ENCODE data around the gene ST7L. TPM values are rescaled to one million over a fixed set of nuclear protein-coding genes. Genes with fewer than 3 reads are reported as not detected.
A peak's percentile ranks its signal among the peaks of the same experiment; 100 is the strongest.

The ST7L gene
- total and polyA plus RNA-seq, 9 of the 15 experiments (the other 6 are each of a cell fraction or from before 2014, with no cell fraction given): 9.0 to 32.5 (median 26.6) TPM

DNA sequence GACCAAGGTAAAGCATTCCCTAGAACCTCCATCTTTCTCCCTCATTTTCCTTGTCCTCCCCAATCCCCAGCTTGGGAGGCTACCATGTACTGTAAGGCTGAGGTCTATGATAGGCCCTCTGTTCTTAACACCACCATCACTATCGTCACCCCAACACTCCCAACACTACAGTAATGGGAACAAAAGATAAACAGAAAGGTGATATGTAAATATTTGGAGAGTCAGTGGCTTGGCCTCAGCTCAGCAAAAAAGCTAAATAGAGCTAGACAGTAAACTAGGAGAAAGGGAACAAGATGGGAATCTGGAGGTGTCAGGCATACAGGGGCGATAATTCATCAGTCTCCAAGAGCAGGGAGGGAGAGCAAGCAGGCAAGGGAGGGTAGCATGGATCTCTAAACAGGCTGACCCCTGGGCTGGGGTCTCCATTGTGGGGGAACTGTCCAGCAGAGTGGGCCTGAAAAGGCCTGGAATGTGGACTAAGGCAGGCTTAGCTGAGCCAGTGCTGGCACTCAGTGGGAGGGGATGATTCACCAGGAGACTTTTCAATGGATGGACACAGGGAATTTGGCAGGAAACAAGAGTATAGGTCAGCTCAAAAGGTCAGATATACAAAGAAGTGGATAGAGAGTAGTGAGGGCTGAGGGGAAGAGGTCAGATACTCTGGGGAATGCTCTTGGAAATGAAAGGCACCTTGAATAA is 103.5 kb downstream of the ST7L start:
- no TSS peak for BruUV-seq (replicated peaks)
- POLR2A ChIA-PET: interaction anchor here (0.5 to 1.7 kb wide), 5 partner anchors 10 to 89 kb away, joined by 3 read pairs; no protein-coding TSS in a partner anchor
- peaks cover 2% of the 10 kb centered on the region; the same call in 1 of the 2 replicates for H4K20me1 ChIP-seq (replicated peaks; ENCODE audit: control insufficient read depth, insufficient read depth, low read length)
- peak; percentile 75 for TF ChIP-seq TCF3 (CRISPR knock-in tag; IDR thresholded peaks at IDR 0.05)
- peak; percentile 48 for TF ChIP-seq CBFA2T3 (IDR thresholded peaks at IDR 0.05)
- no peak for TF ChIP-seq ILK (tag; IDR thresholded peaks at IDR 0.05; ENCODE audit: borderline replicate concordance, low read depth)
- TF ChIP-seq REST (IDR thresholded peaks at IDR 0.05; ENCODE audit: borderline replicate concordance): peak; percentile 82
- peak; percentile 78; the same call in 1 of the 2 replicates for TF ChIP-seq REST (CRISPR knock-in tag; IDR thresholded peaks at IDR 0.05; ENCODE audit: low read depth)
- TF ChIP-seq EHMT2 (IDR thresholded peaks at IDR 0.05): peak; percentile 60; the same call in 1 of the 2 replicates
- TF ChIP-seq NKRF (IDR thresholded peaks at IDR 0.05; ENCODE audit: borderline replicate concordance): no peak
- TF ChIP-seq TAL1 (IDR thresholded peaks at IDR 0.05): 0 out of 2 replicates have a peak, but pooled peaks have one; percentile 34
- no peak for TF ChIP-seq ZHX1 (conservative IDR thresholded peaks at IDR 0.05; ENCODE audit: low read length)

More for the DNA sequence above, 103.5 kb downstream of the ST7L start:
- Histone ChIP-seq H3K4me3 (no peak overlapping the region), H3K9me3 (replicated peaks; ENCODE audit: control insufficient read depth, insufficient read depth, low read depth, low read length) (no peaks in the 10 kb centered on the region), H3K9ac (ENCODE audit: insufficient read depth in 1 of 2, low read depth in 2 of 2, low read length in 2 of 2) (no peak overlapping the region), H2AFZ (ENCODE audit: low read depth, low read length) (no peak overlapping the region), H3K79me2 (ENCODE audit: control insufficient read depth, insufficient read depth, low read length) (no peaks in the 10 kb centered on the region), H3K9me1 (ENCODE audit: control insufficient read depth, insufficient read depth, low read length) (no peaks in the 10 kb centered on the region), H3K27me3 (ENCODE audit: control insufficient read depth in 2 of 2, insufficient read depth in 2 of 2, low read length in 2 of 2) (peaks cover 8 to 37% of the 10 kb centered on the region in 2 experiments), H3K36me3 (ENCODE audit: control insufficient read depth, insufficient read depth, low read length) (no peaks in the 10 kb centered on the region), H3K4me1 (replicated peaks in 1 of 2; ENCODE audit: control insufficient read depth in 2 of 2, insufficient read depth in 2 of 2, low read length in 2 of 2) (peaks cover 6 to 14% of the 10 kb centered on the region in 2 experiments; a peak in 3 of 5 replicates), H3K27ac (ENCODE audit: extremely low read depth, low read depth, low read length) (no peak overlapping the region), H3K4me2 (ENCODE audit: insufficient read depth, low read length) (peak overlapping the region; percentile 30; the same call in 1 of the 2 replicates)
- no peak for FAIRE-seq
- DNase-seq (ENCODE audit: extremely low read depth in 1 of 4, low spot score in 3 of 4): peak in 1 of 4 experiments; percentile 19
- no peak for ATAC-seq
- in situ Hi-C loops (cut with MboI): no loop called here
- CTCF ChIA-PET (ENCODE audit: low intra/inter-chr PET ratio): no interaction called here
- intact Hi-C loops (cut with micrococcal nuclease): no loop called here
- WGBS (ENCODE audit: insufficient coverage, low coverage, missing lambda C conversion rate): 5% methylated on average over 2 of the region's 2 CpGs

Data from K562 (cell line).